NB4 (cell line): Measurements from ENCODE around the gene CHD6.

Source experiments
- CTCF ChIP-seq: IDR thresholded peaks from one replicate; pipeline ENCODE4 v1.5.1; 2012; ENCODE audit warnings: low read depth, low read length
- POLR2A ChIP-seq: IDR thresholded peaks from 2 replicates; pipeline ENCODE4 v1.6.1; 2011; ENCODE audit warnings: mild to moderate bottlenecking; ENCODE audit not compliant: insufficient read length; ENCODE audit errors: extremely low read depth

- no peak for TF ChIP-seq POLR2A
- no peak for TF ChIP-seq CTCF
Observed at GRCh38 chr20:41547221-41547620, 71.0 kb downstream of the CHD6 start.
